Calu3 (cell line): ENCODE measurements around the gene IL18. TPM values are rescaled to one million over a fixed set of nuclear protein-coding genes. Genes with fewer than 3 reads are reported as not detected.

Experiments
- BruUV-seq: library from RNA; stranded (reverse); fragments of 400-500 nt; replicated peaks from 2 replicates; lab custom pipeline; 2021; lab: Mats Ljungman, UMichigan
- CTCF ChIA-PET: fragments of 300-600 bp; sonication (Branson Sonifier 250); formaldehyde crosslinking; loops from one replicate; lab custom pipeline; 2022; ENCODE audit warnings: antibody characterized with exemption; lab: Charles Lee
- DNase-seq: peaks from one replicate; pipeline ENCODE4 v3.0.0; 2022
- H3K27ac Mint-ChIP-seq: one replicate; pipeline ENCODE4 v1.8.0; 2022; ENCODE audit warnings: mixed read lengths; ENCODE audit not compliant: unreplicated experiment
- H3K27me3 Mint-ChIP-seq: one replicate; pipeline ENCODE4 v1.8.0; 2022; ENCODE audit warnings: mixed read lengths; ENCODE audit not compliant: unreplicated experiment
- H3K36me3 Mint-ChIP-seq: one replicate; pipeline ENCODE4 v1.8.0; 2022; ENCODE audit warnings: mild to moderate bottlenecking, moderate library complexity, mixed read lengths; ENCODE audit not compliant: insufficient read depth, unreplicated experiment
- H3K4me1 Mint-ChIP-seq: one replicate; pipeline ENCODE4 v1.8.0; 2022; ENCODE audit warnings: mild to moderate bottlenecking, low read depth, mixed read lengths; ENCODE audit not compliant: unreplicated experiment
- H3K4me3 Mint-ChIP-seq: one replicate; pipeline ENCODE4 v1.8.0; 2022; ENCODE audit warnings: mild to moderate bottlenecking, low read depth, moderate library complexity, mixed read lengths; ENCODE audit not compliant: unreplicated experiment
- H3K9me3 Mint-ChIP-seq: one replicate; pipeline ENCODE4 v1.8.0; 2022; ENCODE audit warnings: low read depth, mixed read lengths; ENCODE audit not compliant: unreplicated experiment
- intact Hi-C: fragments of 100-400 bp; cut with micrococcal nuclease; formaldehyde crosslinking; loops from one replicate; pipeline ENCODE4 v1.10.0; 2022; ENCODE audit not compliant: unreplicated experiment
- total RNA-seq: library from RNA; stranded (reverse); gene quantifications from 2 replicates; pipeline ENCODE4 v1.2.3, GENCODE V29; 2022
- TF ChIP-seq, protein P1 (sequence below): fragments of 200-600 bp; IDR thresholded peaks from one replicate; pipeline ENCODE4 v1.8.0; 2022; ENCODE audit warnings: antibody characterized with exemption; ENCODE audit not compliant: unreplicated experiment

The IL18 gene
- total RNA-seq, 1 experiment from 2014 or later, result 121 TPM

DNA sequence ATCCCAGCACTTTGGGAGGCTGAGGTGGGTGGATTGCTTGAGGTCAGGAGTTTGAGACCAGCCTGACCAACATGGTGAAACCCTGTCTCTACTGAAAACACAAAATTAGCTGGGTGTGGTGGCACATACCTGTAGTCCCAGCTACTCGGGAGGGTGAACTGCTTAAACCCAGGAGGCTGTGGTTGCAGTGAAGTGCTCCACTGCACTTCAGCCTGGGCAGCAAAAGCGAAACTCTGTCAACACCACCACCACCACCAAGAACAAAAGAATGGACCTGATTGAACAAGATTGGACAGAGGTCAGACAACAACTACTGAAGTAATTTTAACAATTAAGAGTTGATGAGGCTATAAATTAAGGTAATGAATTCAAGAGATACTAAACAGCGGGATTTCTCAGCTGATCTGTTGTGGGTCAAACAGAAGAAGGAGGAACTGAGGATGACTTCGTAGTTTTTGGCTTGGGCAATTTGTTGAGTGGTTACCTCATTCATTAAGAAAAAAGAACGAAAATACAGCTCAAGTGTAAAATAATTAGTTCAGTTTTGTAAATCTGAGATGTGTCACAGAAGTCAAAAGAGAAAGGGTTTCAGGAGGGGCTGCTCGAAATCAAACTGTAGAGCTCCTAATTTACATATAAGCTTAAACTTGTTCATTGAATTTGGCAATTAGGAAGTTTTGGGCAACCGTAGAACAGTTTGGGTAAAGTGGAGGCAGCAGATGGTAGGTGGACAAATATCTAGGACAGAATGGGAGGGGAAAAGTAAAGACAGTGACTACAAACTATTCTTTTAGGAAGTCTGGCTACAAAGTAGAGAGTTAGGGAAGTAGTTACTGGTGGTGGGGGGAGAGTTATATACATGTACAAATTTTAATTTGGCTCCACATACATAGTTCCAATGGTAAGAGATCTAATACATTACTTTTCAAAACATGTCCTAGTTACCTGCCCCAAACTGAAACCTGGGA, 4.5 kb downstream of the IL18 start:
- peak overlapping the region; percentile 75 for H3K4me3 Mint-ChIP-seq

DNA sequence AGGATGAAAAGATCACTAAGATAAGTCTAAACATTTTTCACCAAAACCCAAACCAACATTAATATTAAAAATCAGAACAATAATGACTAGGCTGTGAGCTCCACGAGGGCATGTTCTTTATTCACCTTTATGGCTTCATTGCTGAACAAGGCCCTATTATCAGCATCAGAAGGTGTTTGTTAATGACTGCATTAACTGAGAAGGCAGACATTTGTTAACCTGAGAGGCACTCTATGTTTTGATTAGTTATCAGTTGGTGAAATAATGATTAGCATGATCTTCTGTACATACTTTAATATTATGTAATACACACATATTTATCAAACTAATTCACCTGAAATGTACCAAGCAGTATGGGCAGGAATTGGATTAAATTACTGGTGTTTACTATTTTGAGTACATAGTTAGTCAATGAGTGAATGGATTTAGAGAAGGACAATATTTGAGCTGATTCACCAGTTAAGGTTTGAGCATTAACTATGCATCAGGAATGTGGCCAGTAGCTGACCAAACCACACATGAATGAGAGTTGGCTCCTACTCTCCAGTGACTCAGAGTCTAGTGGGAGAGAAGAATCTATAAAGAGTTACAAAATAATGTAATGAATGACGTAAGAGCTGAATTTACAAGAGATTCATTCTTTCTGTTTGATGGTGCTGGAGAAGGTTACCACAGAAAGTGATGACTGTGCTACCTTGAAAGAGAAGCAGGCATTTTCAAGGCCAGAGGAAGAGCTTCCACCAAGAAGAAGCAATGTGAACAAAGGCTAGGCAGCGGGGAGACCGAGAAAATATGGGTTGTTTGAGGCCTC, 6.7 kb downstream of the IL18 start:
- no TSS peak for BruUV-seq
- intact Hi-C loops, result no loop called here
- DNase-seq, result peak; percentile 51
- Mint-ChIP-seq H3K27ac (peak overlapping the region; percentile 97), H3K4me1 (peaks cover 42% of the 10 kb centered on the region), H3K36me3 (peaks cover 73% of the 10 kb centered on the region), H3K27me3 (no peaks in the 10 kb centered on the region), H3K4me3 (peak overlapping the region; percentile 60), H3K9me3 (no peaks in the 10 kb centered on the region)
- TF ChIP-seq, protein P1, sequence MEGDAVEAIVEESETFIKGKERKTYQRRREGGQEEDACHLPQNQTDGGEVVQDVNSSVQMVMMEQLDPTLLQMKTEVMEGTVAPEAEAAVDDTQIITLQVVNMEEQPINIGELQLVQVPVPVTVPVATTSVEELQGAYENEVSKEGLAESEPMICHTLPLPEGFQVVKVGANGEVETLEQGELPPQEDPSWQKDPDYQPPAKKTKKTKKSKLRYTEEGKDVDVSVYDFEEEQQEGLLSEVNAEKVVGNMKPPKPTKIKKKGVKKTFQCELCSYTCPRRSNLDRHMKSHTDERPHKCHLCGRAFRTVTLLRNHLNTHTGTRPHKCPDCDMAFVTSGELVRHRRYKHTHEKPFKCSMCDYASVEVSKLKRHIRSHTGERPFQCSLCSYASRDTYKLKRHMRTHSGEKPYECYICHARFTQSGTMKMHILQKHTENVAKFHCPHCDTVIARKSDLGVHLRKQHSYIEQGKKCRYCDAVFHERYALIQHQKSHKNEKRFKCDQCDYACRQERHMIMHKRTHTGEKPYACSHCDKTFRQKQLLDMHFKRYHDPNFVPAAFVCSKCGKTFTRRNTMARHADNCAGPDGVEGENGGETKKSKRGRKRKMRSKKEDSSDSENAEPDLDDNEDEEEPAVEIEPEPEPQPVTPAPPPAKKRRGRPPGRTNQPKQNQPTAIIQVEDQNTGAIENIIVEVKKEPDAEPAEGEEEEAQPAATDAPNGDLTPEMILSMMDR, result no peak
- CTCF ChIA-PET, result interaction anchor here (0.6 to 1.6 kb wide), 6 partner anchors 9 to 44 kb away, joined by 3 to 10 read pairs (median 4); partner anchors contain the start of gene BCO2

More for the DNA sequence above, 4.5 kb downstream of the IL18 start:
- CTCF ChIA-PET, result no interaction called here
- TSS peak; percentile 46 for BruUV-seq
- H3K27ac Mint-ChIP-seq, result peak overlapping the region; percentile 82
- H3K36me3 Mint-ChIP-seq, result peaks cover 77% of the 10 kb centered on the region
- H3K4me1 Mint-ChIP-seq, result peaks cover 36% of the 10 kb centered on the region
- intact Hi-C loops, result loop anchor here (5.0 kb wide), 1 partner anchor 37 kb away; no protein-coding TSS in a partner anchor
- TF ChIP-seq, protein P1, result no peak
- no peaks in the 10 kb centered on the region for H3K9me3 Mint-ChIP-seq
- DNase-seq, result peak; percentile 18
- no peaks in the 10 kb centered on the region for H3K27me3 Mint-ChIP-seq

DNA sequence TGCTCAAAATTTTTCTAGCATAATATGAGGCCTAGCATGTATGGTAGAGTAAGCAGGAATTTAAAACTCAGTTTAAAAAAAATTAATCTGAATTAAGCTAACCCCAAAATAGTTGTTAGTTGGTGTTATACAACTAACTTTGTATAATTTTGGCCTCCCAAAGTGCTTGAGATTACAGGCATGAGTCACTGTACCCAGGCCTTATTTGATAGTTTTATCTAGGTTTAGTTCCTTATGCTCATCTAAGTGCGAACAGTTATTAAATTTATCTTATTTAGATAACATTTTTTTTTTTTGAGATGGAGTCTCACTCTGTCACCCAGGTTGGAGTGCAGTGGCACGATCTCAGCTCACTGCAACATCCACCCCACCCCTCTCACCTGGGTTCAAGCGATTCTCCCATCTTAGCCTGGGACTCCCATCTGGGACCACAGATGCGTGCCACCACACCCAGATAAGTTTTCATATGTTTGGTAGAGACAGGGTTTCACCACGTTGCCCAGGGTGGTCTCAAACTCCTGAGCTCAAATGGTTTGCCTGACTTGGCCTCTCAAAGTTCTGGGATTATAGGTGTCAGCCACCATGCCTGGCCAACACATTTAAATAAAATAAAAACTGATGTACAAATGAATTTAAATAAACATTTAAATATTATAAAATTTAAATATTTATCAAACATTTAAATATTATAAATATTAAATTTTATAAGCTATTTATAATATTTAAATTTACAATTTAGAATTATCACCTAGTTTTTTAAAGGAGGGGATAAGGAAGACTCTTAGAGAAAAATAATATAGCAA, 7.5 kb downstream of the IL18 start:
- H3K27ac Mint-ChIP-seq, result no peak overlapping the region
- intact Hi-C loops, result no loop called here
- H3K9me3 Mint-ChIP-seq, result no peaks in the 10 kb centered on the region
- no peaks in the 10 kb centered on the region for H3K27me3 Mint-ChIP-seq
- peaks cover 42% of the 10 kb centered on the region for H3K4me1 Mint-ChIP-seq
- H3K4me3 Mint-ChIP-seq, result no peak overlapping the region
- CTCF ChIA-PET, result interaction anchor here (0.6 to 1.6 kb wide), 4 partner anchors 10 to 35 kb away, joined by 3 to 6 read pairs (median 4); no protein-coding TSS in a partner anchor
- no TSS peak for BruUV-seq
- H3K36me3 Mint-ChIP-seq, result peaks cover 65% of the 10 kb centered on the region
- TF ChIP-seq, protein P1, result no peak
- DNase-seq, result no peak
